OCI-M2 (cell line): ENCODE results near the gene NUDT4B.
"Not testable (repeated sequence)": the region's sequence is repeated elsewhere in the genome, so short reads cannot be mapped to it uniquely, and the experiment has no call there.

ENCODE experiments used
- DNase-seq: peaks from one replicate; lab custom pipeline; 2025; ENCODE audit not compliant: unreplicated experiment; lab: John Stamatoyannopoulos, UW

NUDT4B gene

GRCh38 chr1:148793762-148794332 is 45.3 kb downstream of the NUDT4B start:
- not testable (repeated sequence) for DNase-seq
